Effector CD8-positive, alpha-beta T cell (primary cell): ENCODE data around the gene CACNA1I.
"Not testable (repeated sequence)": the region's sequence is repeated elsewhere in the genome, so short reads cannot be mapped to it uniquely, and the experiment has no call there.

Source experiments
- DNase-seq: peaks from one replicate; lab custom pipeline; 2025; lab: John Stamatoyannopoulos, UW
- total RNA-seq, 4 experiments: gene quantifications; one replicate each; lab custom pipeline; 2026; lab: John Stamatoyannopoulos, UW

CACNA1I gene
- 1.1 to 48.6 (median 18.1) reads per million in 4 experiments for total RNA-seq

DNA sequence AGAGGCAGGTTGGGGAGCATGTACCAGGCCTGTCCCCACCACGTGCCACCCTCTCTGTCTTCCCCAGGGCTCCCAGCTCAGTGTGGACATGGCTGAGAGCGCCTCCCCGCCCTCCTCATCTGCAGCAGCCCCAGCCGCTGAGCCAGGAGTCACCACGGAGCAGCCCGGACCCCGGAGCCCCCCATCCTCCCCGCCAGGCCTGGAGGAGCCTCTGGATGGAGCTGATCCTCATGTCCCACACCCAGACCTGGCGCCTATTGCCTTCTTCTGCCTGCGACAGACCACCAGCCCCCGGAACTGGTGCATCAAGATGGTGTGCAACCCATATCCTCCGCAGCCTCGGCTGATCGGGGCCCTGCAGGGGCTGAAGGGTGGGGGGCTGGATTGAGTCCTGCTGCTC, at the start of gene CACNA1I:
Gene CACNA1I, plus strand, starts transcription at position 89 of the 400 bp plus-strand sequence. Its CDS starts 0 bp downstream, at position 89.
- no peak for DNase-seq

GRCh38 chr22:39521106-39521885, 49.3 kb upstream of the CACNA1I start:
- DNase-seq: not testable (repeated sequence)

DNA sequence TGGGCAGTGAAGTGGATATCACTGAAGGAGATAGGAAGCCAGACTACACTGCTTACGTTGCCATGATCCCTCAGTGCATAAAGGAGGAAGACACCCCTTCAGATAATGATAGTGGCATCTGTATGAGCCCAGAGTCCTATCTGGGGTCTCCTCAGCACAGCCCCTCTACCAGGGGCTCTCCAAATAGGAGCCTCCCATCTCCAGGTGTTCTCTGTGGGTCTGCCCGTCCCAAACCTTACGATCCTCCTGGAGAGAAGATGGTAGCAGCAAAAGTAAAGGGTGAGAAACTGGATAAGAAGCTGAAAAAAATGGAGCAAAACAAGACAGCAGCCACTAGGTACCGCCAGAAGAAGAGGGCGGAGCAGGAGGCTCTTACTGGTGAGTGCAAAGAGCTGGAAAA, 48.5 kb upstream of the CACNA1I start:
- not testable (repeated sequence) for DNase-seq

- no peak for DNase-seq
These were observed 47.8 kb upstream of the CACNA1I start for GRCh38 chr22:39522567-39523300.

DNA sequence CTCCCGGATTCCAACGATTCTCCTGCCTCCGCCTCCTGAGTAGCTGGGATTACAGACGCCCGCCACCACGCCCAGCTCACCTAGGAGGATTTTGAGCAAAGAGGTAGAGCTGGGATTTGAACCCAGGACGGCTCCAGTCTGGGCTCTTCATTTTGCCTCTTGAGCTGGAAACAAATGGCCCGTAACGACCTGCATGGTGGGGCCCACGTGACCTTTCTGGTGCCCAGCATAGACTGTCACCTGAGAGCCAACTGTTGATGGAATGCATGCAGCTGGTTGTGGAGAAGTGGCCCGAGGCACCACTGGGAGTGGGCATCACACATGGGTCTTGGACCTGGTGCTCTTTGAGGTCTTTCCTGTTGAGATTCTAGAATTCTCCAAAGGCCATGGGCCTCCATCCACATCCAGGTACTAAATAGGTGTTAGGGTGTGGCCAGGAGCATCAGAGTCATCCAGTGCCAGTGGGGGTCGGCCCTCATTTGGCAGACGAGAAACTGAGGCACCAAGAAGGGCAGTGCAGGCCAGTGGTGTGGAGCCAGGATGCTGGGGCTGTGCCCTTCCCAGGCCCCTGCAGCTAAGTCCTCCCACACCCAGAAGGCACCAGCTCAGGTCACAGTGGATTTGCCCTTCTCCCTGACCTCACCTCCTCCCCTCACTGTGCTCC, 46.3 kb upstream of the CACNA1I start:
- no peak for DNase-seq

DNA sequence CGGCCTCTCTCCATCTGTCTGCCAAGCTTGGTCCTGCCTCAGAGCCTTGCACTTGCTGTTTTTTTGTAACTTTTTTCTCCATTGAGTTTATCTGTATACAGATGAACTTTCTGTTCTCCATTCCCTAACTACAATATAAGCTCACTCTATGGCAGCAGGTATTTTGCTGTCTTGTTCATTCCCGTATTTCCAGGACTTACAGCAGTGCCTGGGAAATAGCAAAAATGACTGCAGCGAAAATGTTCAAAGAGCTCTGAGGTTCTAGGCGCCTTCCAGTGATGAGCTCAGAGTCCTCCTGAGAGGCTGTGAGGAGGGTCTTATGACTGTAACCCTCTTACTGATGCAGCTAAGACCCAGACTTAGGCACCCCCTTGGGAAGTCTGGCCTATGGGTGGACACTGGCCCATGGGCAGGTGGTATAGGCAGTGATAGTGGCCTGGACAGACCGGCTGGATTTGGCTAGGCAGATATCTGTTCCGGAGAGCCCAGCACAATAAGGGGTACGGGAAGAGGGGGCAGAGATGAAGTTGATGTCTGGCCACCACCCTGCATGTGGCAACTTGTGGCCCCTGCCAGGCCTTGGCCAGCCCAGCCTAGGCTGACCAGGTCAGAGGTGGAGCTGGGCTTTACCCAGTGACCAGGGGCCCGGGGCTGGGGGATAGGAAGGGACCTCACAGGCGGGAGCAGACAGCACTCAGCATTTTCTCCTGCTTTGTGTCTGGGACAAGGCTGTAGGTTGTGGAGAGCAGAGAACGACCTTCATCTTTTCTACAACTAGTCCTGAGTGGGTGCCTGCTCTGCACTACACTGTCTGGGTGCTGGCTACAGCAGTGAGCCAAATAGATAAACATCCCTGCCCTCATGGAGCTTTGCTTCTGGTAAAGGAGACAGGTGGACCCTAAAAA, 45.5 kb upstream of the CACNA1I start:
- no peak for DNase-seq

GRCh38 chr22:39525658-39525975, 44.9 kb upstream of the CACNA1I start:
- DNase-seq: no peak

- DNase-seq: no peak
These were observed 43.8 kb upstream of the CACNA1I start for GRCh38 chr22:39526736-39527171.

DNA sequence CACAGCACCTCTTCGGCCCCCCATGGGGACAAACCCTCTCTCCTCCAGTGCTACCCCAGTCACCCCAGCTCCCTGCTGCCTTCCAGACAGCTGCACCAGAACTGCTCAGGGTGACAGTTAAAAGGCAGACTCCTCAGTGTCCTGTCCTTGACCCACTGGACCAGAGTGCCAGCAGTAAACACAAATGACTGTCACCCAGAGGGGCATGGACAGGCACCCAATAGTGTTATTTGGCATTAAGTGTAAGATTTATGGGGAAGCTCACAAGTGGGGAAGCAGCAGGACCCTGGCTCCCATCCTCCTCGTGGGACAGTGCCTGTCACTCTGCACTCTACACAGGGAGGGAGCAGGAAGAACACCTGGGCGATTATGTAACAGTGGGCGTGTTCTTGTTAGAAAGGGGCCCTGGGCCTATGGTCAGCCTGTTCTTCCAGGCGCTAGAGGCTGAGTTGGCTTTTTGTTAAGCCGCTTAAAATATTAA, 43.0 kb upstream of the CACNA1I start:
- no peak for DNase-seq

DNA sequence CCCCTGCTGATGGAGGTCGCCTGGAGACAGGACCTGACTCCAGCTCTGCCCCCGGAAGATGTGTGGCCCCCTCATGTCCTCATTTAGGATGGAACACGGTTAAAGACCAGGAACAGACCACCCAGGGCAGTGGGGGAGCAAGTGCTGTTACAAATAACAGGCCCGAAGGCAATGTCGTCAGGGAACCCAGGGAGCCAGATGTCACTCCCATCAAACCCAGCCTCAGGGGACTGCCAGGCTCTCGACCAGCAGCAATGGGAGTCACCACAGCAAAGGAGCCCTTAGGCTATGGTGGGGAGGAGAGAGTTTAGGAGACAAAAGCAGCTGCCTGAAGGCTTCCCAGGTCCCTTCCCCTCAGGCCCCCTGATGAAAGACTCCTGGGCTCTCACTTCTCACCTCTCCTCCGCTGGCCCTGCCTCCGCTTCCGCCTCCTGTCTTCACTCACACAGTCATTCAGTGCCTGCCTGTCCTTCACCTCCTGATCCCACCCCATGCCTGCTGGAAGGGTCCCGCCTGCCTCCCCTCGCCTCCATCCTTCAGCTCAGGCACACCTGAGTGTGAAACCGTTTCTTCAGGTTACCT, 42.4 kb upstream of the CACNA1I start:
- no peak for DNase-seq

- peak; percentile 82 for DNase-seq
These were observed 41.7 kb upstream of the CACNA1I start for GRCh38 chr22:39528681-39529486.

- DNase-seq: no peak
These were observed 41.1 kb upstream of the CACNA1I start for GRCh38 chr22:39529487-39529851.

DNA sequence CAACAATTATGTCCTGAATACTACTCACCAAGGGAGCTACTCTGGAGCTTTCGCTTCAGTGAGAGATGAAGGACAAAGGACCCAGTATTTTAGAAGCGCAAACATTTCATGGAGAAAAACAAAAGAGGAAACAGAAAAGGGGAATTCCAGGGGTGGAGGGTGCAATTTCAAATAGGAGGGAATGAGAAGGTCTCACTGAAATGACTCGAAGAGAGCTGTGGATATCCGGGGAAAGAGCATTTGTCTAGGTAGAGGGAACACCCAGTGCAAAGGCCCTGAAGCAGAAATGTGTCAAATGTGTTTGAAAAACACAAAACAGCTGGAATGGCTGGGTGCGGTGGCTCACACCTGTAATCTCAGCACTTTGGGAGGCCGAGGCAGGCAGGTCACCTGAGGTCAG, 40.4 kb upstream of the CACNA1I start:
- no peak for DNase-seq

- DNase-seq: no peak
These were observed 39.7 kb upstream of the CACNA1I start for GRCh38 chr22:39530692-39531331.

- peak; percentile 99 for DNase-seq
These were observed 38.1 kb upstream of the CACNA1I start, which contains the start of gene RPS19BP1 for GRCh38 chr22:39532215-39533073. Gene RPS19BP1, minus strand, starts transcription at chr22:39532748. Its CDS starts 10 bp downstream, at chr22:39532738.

DNA sequence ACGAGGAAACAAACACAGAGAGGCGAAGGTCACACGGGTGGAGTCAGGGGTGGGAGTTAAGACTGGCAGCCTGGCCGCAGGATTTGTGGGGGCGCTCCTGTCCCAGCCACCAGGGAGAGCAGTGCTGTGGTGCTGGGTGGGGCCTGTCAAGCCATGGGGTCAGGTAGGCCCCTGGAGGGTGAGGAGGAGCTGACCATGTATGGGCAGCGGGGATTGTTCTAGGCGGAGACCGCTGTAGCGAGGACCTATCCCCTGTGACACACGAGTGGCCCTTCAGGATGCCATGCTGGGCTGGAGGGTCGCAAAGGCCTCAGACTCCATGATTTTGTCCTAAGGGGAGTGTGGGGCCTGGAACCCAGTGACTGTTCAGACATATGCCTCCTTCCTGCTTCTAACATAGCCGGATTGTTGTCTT, 36.5 kb upstream of the CACNA1I start:
- DNase-seq: no peak

- DNase-seq: peak; percentile 76
These were observed 35.8 kb upstream of the CACNA1I start for GRCh38 chr22:39534591-39535356.

DNA sequence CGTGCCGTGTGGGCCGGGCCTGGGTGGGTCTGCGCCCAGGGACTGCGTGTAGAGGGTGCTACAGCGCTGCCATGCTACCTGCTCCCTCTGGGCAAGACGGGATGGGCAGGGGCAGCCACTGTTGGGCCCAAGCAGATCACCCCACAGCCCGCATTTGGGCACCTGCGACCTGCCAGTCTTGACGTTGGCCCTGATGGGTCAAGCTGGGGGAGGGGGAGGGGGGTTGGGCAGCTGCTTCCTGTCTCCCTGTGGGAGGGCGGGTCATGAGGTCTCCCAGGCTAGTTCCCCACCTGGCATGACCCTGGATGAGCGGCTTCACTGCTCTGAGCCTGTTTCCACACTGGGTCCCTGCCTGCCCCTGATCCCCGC, 35.2 kb upstream of the CACNA1I start:
- DNase-seq: no peak
